Testis (tissue), 2 donors: Measurements from ENCODE around the gene AUH.

ENCODE experiments used
- POLR2A ChIP-seq: fragments of 450-650 bp; IDR thresholded peaks from one replicate; pipeline ENCODE4 v1.6.1; 2017; ENCODE audit warnings: antibody characterized with exemption, mild to moderate bottlenecking, moderate library complexity
- TF ChIP-seq, protein P1 (sequence below), 3 experiments: fragments of 450-650 bp in 2 of 3; fragments of 200-600 bp in 1 of 3; sonication (generic) in 1 of 3; IDR thresholded peaks; one replicate each; pipeline ENCODE4 v1.5.1; 2016 to 2019; ENCODE audit warnings: antibody characterized with exemption in 3 of 3, mild to moderate bottlenecking in 2 of 3, moderate library complexity in 1 of 3

- TF ChIP-seq, protein P1, sequence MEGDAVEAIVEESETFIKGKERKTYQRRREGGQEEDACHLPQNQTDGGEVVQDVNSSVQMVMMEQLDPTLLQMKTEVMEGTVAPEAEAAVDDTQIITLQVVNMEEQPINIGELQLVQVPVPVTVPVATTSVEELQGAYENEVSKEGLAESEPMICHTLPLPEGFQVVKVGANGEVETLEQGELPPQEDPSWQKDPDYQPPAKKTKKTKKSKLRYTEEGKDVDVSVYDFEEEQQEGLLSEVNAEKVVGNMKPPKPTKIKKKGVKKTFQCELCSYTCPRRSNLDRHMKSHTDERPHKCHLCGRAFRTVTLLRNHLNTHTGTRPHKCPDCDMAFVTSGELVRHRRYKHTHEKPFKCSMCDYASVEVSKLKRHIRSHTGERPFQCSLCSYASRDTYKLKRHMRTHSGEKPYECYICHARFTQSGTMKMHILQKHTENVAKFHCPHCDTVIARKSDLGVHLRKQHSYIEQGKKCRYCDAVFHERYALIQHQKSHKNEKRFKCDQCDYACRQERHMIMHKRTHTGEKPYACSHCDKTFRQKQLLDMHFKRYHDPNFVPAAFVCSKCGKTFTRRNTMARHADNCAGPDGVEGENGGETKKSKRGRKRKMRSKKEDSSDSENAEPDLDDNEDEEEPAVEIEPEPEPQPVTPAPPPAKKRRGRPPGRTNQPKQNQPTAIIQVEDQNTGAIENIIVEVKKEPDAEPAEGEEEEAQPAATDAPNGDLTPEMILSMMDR (IDR thresholded peaks at IDR 0.05): no peak
- no peak for TF ChIP-seq POLR2A
Measured at GRCh38 chr9:91345978-91346377, 15.7 kb downstream of the AUH start.
